HEK293 (cell line): ENCODE results near the gene TMEM176A.

Source experiments
- CTCF ChIP-seq: fragments of 450-650 bp; formaldehyde crosslinking; IDR thresholded peaks from 2 replicates; pipeline ENCODE4 v1.5.1; 2016; ENCODE audit warnings: missing biosample characterization, missing genetic modification characterization
- KLF10 ChIP-seq: fragments of 450-650 bp; IDR thresholded peaks from 2 replicates; pipeline ENCODE4 v1.5.1; 2018; ENCODE audit warnings: missing biosample characterization, mild to moderate bottlenecking, missing genetic modification characterization
- PRDM1 ChIP-seq: fragments of 450-650 bp; formaldehyde crosslinking; IDR thresholded peaks from 2 replicates; pipeline ENCODE4; 2016; ENCODE audit warnings: missing biosample characterization, missing genetic modification characterization
- YY1 ChIP-seq: fragments of 450-650 bp; formaldehyde crosslinking; IDR thresholded peaks from 2 replicates; pipeline ENCODE4 v1.5.1; 2018; ENCODE audit warnings: missing biosample characterization, missing genetic modification characterization
- ZBTB1 ChIP-seq: fragments of 450-650 bp; formaldehyde crosslinking; IDR thresholded peaks from 2 replicates; pipeline ENCODE4 v1.5.1; 2016; ENCODE audit warnings: missing biosample characterization, missing genetic modification characterization
- ZNF23 ChIP-seq: fragments of 450-650 bp; formaldehyde crosslinking; IDR thresholded peaks from 2 replicates; pipeline ENCODE4 v1.5.1; 2016; ENCODE audit warnings: missing biosample characterization, missing genetic modification characterization, borderline replicate concordance
- ZNF274 ChIP-seq, 2 experiments: fragments of 200-500 bp in 1 of 2; fragments of 450-650 bp in 1 of 2; sonication (Bioruptor generic) in 1 of 2; formaldehyde crosslinking in 1 of 2; IDR thresholded peaks; 2 replicates each; pipeline versions ENCODE4 v1.5.1 to v1.6.1; 2014 to 2016; ENCODE audit warnings: borderline replicate concordance in 1 of 2, inconsistent platforms in 1 of 2, low read length in 1 of 2, missing biosample characterization in 1 of 2, missing genetic modification characterization in 1 of 2
- ZNF473 ChIP-seq: fragments of 450-650 bp; formaldehyde crosslinking; IDR thresholded peaks from 2 replicates; pipeline ENCODE4 v1.5.1; 2017; ENCODE audit warnings: missing biosample characterization, missing genetic modification characterization
- ZNF571 ChIP-seq: fragments of 450-650 bp; formaldehyde crosslinking; IDR thresholded peaks from 2 replicates; pipeline ENCODE4 v1.5.0; 2017; ENCODE audit warnings: missing biosample characterization, missing genetic modification characterization

DNA sequence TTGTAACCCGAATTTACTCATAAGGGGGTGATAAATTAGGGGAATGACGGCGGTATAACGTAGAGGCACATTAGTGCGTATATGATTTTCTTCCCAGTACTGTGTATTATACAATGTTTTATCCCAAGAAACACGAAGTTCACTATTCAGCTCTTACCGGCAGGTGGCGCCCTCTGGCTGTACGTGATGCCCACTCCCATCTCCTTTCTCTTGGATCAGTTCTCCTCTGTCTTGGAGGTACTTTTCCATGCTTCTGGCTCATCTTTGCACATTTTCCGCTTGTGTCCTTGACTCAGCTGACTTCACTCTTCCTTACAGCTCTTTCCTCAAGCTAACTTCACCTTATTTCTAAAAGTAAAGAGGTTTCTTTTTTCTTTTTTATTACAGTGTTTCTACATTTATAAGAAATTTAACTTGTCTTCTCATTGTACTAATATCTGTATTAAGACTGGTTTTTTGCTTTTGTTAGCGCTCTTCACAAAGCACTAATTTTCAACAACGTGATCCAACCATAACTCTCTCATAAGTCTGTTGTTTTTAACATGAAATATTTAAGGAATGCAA is 21.7 kb upstream of the TMEM176A start:
- peak; percentile 52 for TF ChIP-seq CTCF (tag by site-specific recombination)
- peak; percentile 76; the same call in 1 of the 2 replicates for TF ChIP-seq PRDM1 (tag by site-specific recombination)
- no peak for TF ChIP-seq YY1
- TF ChIP-seq ZNF274 (IDR thresholded peaks at IDR 0.05; ENCODE audit: low read length): no peak
- no peak for TF ChIP-seq ZNF274 (tag by site-specific recombination; IDR thresholded peaks at IDR 0.05; ENCODE audit: borderline replicate concordance)
- no peak for TF ChIP-seq ZBTB1 (tag by site-specific recombination)
- TF ChIP-seq ZNF571 (tag by site-specific recombination): no peak
- TF ChIP-seq ZNF23 (tag by site-specific recombination): no peak
- TF ChIP-seq ZNF473: no peak
- no peak for TF ChIP-seq KLF10
